Frontal cortex (tissue), 4 donors: Measurements from ENCODE around the gene HMG20A. TPM values are rescaled to one million over a fixed set of nuclear protein-coding genes. Genes with fewer than 3 reads are reported as not detected.
A peak's percentile ranks its signal among the peaks of the same experiment; 100 is the strongest.

Experiments used
- DNase-seq, 2 donors: peaks; one replicate each; pipeline ENCODE4 v3.0.0; 2012; ENCODE audit warnings: low spot score in 2 of 2
- FAIRE-seq: peaks from 2 replicates; lab custom pipeline; 2012; peaks lifted over from hg19 to GRCh38; lab: Jason Lieb, UNC
- total RNA-seq: library from RNA; depleted of rRNA; stranded (reverse); fragments of >200 nt; gene quantifications from one replicate; pipeline ENCODE4 v1.2.3, GENCODE V29; 2014
- donor health status: control.
- donor health status: control.
- donor health status: control.

The HMG20A gene
- total RNA-seq, 1 donor from 2014 or later: 48.9 TPM

DNA sequence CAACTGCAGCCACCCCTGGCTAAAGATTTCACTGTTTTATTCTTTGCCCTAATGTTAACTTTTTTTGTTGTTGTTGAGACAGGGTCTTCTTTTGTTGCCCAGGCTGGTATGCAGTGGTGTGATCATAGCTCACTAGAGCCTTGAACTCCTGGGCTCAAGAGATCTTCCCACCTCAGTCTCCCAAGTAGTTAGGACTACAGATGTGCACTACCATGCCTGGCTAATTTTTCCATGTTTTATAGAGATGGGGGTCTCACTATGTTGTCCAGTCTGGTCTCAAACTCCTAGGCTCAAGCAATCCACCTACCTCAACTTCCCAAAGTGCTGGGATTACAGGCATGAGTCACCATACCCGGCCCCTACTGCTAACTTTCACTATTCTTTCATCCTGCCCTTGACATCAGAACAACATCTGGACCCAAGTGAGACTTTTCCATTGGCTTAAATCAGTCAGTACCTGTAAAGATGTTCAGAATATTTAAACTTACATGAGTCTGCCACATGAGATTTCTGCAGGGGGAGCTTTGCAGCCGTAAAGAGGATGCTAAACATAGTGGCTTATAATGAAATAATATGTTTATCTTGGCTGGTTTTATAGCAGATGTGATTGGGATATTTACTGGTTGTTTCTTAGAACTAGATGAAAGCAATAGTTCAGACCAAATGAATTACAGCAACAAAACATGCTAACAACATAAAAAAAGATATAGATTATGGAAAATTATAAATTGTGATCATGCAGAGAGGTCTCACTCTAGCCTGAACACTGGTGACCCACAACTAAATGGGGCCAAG, 73.6 kb downstream of the HMG20A start:
- FAIRE-seq (no peak), DNase-seq (no peak)

DNA sequence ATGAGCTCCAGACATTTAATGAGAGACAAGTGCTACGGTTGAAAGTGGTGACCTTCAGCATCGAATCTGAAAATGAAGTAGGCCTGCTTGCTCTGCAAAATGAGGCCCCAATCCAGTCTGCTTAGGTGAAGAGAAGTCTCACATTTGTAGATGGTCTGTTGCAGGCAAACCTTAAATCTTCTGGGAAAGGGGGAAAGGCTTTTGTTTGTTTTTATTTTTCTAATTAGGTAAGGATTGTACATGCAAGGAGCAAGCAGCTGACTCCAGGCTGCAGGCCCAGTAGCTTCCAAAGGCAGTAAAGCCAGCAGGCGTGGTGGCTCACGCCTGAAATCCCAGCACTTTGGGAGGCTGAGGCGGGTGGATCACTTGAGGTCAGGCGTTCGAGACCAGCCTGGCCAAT, 74.3 kb downstream of the HMG20A start:
- DNase-seq (no peak), FAIRE-seq (no peak)

DNA sequence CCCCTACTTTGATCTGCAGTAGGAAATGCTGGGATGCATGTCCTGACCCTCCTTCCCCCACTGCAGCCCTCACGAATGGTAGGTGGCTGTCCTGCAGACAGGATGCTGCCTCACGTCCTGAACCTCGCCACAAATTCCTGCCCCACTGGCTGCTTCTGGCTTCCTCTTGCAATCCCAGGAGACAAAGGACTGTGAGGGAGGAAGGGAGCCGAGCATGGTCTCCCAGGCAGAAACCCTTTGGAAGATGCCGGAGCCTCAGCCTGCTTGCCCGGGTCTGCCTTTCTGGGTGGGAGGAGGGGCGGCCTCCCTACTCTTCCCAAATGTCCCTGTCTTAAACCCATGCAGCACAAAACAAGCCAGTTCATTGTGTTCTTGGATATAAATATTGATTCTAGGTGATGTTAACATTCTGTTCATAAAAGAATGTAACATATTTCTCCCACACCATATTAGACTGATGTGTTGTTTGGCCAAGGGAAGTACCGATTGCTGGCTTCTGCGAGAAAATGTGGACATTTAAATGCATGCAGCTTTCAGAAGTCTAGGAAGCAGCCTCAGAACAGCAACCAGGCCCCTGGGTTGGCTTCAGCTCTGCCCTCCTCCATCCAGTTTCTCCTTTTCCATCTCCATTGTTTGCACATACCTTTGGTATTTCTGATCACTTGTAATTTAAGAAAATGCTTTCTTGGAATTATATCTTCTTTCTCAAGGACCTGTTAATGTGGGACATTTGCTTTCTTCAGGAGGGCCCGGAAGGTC, 75.3 kb downstream of the HMG20A start:
- FAIRE-seq: no peak
- no peak for DNase-seq

DNA sequence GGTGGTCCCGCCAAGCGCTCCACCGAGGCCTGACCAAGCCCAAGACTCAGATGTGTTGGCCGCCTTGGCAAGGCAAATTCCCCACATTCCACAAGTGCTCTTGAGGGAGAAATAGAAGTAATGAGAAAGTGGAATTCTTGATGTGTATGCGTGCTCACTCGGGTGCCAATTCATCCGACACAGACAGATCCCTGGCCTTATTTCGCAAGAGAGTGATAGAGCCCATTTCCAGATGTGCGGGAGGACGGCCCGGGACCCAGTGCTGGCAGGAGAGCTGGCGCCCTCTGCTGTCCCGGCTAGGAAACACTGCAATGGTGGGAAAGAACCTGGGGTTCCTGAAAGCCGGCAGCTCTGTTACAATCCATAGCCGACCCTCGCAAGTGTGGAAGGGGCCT, 76.0 kb downstream of the HMG20A start:
- no peak for FAIRE-seq
- peak in 1 of 2 donors; percentile 51 for DNase-seq

DNA sequence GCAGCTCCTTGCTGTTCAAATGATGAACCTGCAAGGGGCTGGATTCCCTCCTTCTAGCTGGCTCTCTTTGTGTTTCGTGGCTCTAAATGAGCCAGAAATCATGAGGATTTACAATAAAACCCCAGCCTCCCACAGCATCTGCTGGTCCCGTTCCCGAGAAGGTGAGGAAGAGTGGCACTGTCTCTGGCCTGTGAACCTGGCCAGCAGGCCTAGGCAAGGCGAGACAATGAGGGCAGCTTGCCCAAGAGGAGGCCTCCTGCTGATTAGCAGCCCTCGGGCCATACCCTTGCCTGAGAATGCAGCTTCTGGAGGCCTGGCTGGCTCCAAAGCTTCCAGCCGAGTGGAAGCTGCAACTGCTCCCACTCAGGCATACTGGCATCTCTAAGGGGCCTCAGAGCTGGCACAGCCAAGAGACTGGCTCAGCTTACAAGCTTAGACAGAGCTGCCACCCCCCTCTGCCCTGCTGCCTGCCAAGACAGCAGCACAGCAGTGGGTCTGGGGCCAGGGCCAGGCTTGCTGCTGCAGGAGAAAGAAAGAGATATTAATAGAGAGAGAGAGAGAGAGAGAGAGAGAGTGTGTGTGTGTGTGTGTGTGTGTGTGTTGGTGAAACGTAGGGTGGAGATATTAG, 76.5 kb downstream of the HMG20A start:
- FAIRE-seq (no peak), DNase-seq (peak; percentile 27 to 45)

DNA sequence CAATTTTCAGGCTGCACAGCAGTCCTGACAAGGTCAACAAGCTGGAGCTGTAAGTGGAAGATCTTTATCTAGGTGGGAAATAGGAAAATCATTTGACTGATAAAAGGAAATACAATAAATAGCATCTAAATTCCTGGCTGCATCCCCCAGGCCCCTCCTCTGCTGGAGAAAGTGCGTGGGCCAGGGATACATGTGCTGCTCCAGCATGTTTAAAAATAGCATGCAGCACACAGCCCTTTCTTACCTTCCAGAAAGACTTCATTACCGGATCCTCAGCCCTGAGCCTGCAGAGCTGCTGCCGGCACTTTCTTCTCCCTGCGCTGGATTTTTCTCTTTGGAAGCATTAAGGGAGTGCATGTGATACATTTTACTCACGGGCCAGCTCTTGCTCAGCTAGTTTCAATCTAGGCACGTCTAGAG, 77.3 kb downstream of the HMG20A start:
- FAIRE-seq: no peak
- no peak for DNase-seq

DNA sequence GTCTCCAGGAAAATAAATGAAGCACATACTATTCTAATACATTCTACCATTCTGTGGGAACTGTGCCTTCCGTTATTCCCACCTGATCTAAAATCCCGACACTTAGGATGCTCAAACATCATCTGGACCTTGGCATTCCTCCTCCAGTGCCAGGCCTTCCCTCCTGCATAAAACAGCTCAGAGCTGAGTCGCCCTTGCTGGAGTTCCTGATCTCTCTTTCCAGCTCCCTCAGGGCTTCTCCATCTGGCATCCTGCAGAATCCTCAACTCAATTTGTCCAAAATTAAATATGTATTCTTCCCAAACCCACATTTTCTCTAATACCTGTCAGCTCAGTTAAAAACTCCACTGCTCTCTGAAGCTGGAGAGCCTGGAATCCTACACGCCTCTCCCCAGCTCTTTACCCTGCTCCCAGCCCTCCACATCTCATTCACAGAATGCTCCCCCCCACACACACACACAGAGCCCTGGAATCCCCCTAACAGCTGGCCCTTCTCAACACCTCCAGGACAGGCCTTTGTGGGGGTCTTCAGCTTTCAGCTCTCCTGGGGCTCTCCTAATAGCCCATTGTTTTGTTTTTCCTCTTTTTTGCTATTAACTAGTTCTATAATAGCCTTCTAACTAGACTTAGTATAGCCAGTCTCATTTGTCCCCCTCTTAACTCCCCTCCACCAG, 78.5 kb downstream of the HMG20A start:
- DNase-seq: no peak
- FAIRE-seq: no peak

- FAIRE-seq: no peak
- DNase-seq: no peak
These were observed 80.3 kb downstream of the HMG20A start for GRCh38 chr15:77500989-77501388.

DNA sequence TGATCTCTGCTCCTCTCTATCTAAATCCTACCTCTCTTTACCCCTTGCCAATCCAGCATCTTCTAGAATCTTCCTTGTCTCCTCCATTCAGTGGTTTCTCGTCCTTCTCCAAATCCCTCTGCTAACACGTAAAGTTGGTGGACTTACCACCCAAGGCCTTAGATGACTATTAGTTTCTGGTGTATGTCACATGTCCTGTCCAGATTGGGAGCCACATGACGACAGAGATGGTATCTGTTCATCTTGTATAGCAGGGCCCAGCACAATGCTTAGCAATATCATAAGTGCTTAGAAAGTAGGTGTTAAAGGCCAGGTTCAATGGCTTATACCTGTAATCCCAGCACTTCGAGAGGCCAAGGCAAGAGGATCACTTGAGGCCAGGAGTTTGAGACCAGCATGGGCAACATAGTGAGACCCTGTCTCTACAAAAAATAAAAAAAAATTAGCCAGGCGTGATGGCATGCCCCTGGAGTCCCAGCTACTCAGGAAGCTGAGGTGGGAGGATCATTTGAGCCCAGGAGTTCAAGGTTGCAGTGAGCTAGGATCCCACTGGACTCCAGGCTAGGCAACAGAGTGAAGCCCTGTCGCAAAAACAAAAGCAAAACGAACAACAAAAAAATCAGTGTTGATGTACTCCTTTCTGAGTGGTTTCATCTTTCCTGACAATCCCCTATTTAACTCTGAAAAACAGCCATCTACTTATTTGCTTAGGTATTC, 81.8 kb downstream of the HMG20A start:
- FAIRE-seq (no peak), DNase-seq (no peak)

GRCh38 chr15:77503240-77503639, 82.6 kb downstream of the HMG20A start:
- FAIRE-seq (no peak), DNase-seq (no peak)

DNA sequence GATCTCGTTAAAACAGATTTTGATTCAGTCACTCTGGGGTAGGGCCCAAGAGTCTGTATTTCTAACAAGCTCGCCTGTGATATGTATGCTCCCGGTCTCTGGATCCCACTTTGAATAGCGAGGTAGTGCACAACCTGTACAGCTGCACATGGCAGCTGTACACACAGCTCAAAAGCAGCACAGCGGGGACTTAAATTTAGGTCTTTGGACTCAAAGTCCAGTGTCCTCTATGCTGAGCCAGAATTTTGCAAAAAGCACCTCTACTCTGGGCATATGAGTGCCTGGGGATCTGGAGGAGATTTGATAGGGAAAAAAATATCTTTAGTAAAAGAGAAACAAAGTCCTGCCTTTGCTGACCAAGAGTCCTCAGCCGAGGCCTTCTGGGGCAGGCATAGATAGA, 83.1 kb downstream of the HMG20A start:
- no peak for FAIRE-seq

DNA sequence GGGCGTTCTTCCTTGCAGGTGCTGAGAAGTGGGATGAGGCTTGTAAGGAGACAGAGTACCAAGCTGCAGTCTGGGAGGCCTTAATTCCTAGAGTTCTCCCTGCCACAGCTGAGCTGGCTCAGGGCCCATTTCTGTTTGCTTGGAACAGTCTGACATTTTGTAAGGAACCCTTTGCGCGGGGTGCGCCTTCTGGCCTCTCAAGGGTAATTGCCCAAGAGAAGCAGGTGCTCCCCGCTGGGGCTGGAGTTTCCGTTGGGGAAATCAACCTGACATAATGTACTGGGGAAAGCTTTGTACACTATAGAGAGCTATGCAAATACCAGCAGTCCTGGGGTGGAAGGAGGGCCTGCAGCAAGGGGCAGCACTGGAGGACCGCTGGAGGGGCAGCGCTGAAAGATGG, 83.6 kb downstream of the HMG20A start:
- FAIRE-seq (no peak), DNase-seq (no peak)

More for the DNA sequence above, 83.1 kb downstream of the HMG20A start:
- no peak for DNase-seq

GRCh38 chr15:77504871-77505270, 84.2 kb downstream of the HMG20A start:
- no peak for DNase-seq
- FAIRE-seq: no peak

- FAIRE-seq (no peak), DNase-seq (no peak)
These were observed 84.9 kb downstream of the HMG20A start for GRCh38 chr15:77505556-77505955.

DNA sequence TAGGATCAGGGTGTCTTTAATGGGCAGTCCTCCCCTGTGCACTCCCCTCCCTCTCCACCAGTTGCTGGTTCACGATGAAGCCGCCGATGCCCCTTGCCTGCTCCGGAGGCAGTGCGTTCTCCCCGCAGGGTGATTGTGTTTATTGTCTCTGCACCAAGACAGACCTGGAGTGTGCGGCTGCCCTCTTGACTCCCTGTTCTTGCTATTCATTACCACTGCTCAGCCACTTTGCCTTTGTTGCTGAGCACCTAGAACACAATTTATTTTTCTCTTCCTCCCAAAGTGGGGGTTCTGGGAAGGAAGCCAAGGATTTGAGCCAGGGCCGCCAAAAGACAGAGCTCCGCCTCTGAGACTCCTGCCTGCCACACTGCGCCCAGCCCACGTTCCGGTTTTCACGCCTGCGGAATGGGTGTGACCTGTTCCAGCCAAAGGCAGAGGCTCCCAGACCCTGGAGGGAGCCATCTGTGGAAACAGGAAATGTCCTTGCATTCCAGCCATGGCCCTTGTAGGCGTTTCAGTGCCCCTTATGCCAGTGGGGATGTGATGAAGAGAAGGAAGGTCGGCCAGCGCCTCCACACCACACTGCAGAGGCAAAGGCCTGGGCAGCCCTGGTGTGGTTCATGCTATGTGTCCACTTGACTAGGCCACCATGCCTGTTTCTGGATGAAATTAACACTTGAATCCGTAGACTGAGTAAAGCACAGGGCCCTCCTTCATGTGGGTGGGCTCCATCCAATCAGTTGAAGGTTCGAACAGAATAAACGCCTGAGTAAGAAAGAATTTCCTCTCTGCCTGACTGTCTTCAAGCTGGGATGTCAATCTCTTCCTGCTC, 85.8 kb downstream of the HMG20A start:
- no peak for FAIRE-seq

DNA sequence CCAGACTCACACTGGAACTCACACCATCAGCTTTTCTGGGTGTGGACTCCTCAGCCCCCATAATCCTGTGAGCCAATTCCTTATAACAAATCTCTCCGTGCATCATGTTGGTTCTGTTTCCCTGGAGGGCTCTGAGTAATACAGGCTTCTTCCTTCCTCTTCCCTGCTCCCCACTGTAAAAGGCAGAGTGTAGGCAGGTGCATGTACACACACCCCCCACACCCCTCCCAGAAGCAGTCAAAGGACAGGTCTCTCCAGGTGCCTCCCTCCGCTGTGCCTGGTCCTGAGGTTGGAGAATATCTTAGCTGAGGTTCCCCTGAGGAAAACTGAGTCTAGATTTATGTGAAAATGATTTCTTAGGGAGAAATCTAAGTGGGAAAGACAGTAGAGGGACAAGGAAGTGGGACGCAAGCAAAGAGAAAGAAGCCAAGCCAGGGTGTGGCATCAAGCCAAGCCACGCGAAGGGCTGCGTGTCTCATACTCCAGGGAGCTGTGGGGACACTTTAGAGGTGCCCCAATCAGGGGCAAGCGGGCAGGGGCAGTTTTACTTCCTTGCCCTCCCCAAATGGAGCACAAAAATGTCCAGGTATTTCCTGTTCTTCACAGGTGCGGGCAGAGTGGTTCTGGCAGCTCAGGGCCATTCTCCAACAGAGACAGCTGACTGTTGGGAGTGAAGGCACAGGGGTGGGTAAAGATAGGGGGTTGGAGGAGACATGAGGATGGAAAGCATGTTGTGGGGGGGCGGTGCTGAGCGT, 86.6 kb downstream of the HMG20A start:
- FAIRE-seq: no peak
- no peak for DNase-seq

More for the DNA sequence above, 85.8 kb downstream of the HMG20A start:
- no peak for DNase-seq

GRCh38 chr15:77507911-77508310, 87.2 kb downstream of the HMG20A start:
- peak; percentile 46 to 65 for DNase-seq

More at GRCh38 chr15:77507911-77508310, 87.2 kb downstream of the HMG20A start:
- no peak for FAIRE-seq
